IPS-18a (cell line): Measurements from ENCODE around the gene ANO6.

Source experiments
- H3K27ac ChIP-seq: one replicate; pipeline ENCODE4 v1.5.1; 2013; ENCODE audit warnings: low read length
- H3K27me3 ChIP-seq: one replicate; pipeline ENCODE4 v1.6.1; 2013; ENCODE audit warnings: mild to moderate bottlenecking, low read length; ENCODE audit not compliant: control insufficient read depth, insufficient read depth
- H3K36me3 ChIP-seq: one replicate; pipeline ENCODE4 v1.6.1; 2013; ENCODE audit warnings: low read depth, low read length; ENCODE audit not compliant: control insufficient read depth
- H3K4me1 ChIP-seq: one replicate; pipeline ENCODE4 v1.6.1; 2013; ENCODE audit warnings: low read depth, low read length; ENCODE audit not compliant: control insufficient read depth
- H3K4me3 ChIP-seq: one replicate; pipeline ENCODE4 v1.5.1; 2013; ENCODE audit warnings: low read length
- H3K9ac ChIP-seq: one replicate; pipeline ENCODE4 v1.6.1; 2013; ENCODE audit warnings: mild to moderate bottlenecking, low read length, moderate library complexity
- H3K9me3 ChIP-seq: one replicate; pipeline ENCODE4 v1.6.1; 2013; ENCODE audit warnings: low read depth, low read length; ENCODE audit not compliant: control insufficient read depth

Gene ANO6

DNA sequence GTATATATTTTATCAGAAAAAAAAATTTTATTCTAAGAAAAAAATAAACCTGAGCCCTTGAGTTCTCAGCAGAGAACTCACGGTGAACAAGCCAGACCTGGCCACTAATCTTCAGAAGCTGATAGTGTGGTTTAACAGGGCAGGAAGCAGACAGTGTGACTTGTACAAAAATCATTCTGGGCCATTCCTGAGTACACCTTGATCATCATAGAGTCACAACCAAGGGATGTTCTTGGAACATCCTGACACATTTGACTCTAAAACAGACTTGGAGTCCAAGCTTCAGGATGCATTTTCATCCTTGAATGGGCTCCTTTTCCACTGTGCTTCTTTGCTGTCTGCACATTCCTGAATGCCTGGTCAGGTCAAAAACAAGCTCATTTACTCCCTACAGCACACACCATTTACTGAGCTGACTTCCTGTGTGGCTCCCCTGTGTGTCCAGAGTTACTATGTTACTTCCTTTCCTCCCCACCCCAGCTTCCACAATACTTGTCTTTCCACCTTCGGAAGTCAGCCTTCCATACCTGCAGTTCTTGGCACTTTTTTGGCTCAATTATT lies 112.0 kb downstream of the ANO6 start:
- Histone ChIP-seq H3K27ac (no peak overlapping the region), H3K36me3 (peaks cover 3% of the 10 kb centered on the region), H3K4me1 (no peaks in the 10 kb centered on the region), H3K9me3 (no peaks in the 10 kb centered on the region), H3K9ac (no peak overlapping the region), H3K27me3 (no peaks in the 10 kb centered on the region), H3K4me3 (no peak overlapping the region)

GRCh38 chr12:45329238-45329637 lies 113.3 kb downstream of the ANO6 start:
- no peak overlapping the region for H3K27ac ChIP-seq
- H3K27me3 ChIP-seq = no peaks in the 10 kb centered on the region
- H3K4me1 ChIP-seq = no peaks in the 10 kb centered on the region
- H3K9ac ChIP-seq = no peak overlapping the region
- H3K9me3 ChIP-seq = no peaks in the 10 kb centered on the region
- no peak overlapping the region for H3K4me3 ChIP-seq
- H3K36me3 ChIP-seq = peaks cover 3% of the 10 kb centered on the region

GRCh38 chr12:45329702-45330101 lies 113.8 kb downstream of the ANO6 start:
- Histone ChIP-seq H3K4me3 (no peak overlapping the region), H3K36me3 (peaks cover 3% of the 10 kb centered on the region), H3K9me3 (no peaks in the 10 kb centered on the region), H3K9ac (no peak overlapping the region), H3K27ac (no peak overlapping the region), H3K27me3 (no peaks in the 10 kb centered on the region), H3K4me1 (no peaks in the 10 kb centered on the region)

- Histone ChIP-seq H3K4me3 (no peak overlapping the region), H3K27ac (no peak overlapping the region), H3K9me3 (no peaks in the 10 kb centered on the region), H3K36me3 (peaks cover 3% of the 10 kb centered on the region), H3K4me1 (no peaks in the 10 kb centered on the region), H3K27me3 (no peaks in the 10 kb centered on the region), H3K9ac (no peak overlapping the region)
These were observed 115.7 kb downstream of the ANO6 start for GRCh38 chr12:45331552-45331951.

- Histone ChIP-seq H3K4me1 (peaks cover 5% of the 10 kb centered on the region), H3K4me3 (no peak overlapping the region), H3K27me3 (no peaks in the 10 kb centered on the region), H3K36me3 (peaks cover 3% of the 10 kb centered on the region), H3K9ac (no peak overlapping the region), H3K9me3 (no peaks in the 10 kb centered on the region), H3K27ac (no peak overlapping the region)
These were observed 118.5 kb downstream of the ANO6 start for GRCh38 chr12:45334396-45334795.

DNA sequence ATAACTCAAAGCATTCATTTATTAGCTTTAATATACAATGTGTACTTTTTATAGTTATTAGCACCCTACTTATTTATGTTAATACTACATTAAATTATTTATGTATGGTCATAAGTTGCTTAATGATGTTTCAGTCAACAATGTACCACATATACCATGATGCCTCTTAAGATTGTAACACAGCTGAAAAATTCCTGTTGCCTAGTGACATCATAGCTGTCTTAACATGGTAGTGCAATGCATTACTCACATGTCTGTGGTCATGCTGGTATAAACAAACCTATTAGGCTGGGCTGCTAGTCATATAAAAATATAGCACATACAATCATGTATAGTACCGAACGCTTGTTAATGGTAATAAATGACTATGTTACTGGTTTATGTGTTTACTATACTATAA lies 120.4 kb downstream of the ANO6 start:
- Histone ChIP-seq H3K9ac (no peak overlapping the region), H3K36me3 (peaks cover 3% of the 10 kb centered on the region), H3K4me3 (no peak overlapping the region)

GRCh38 chr12:45336762-45337596 lies 121.1 kb downstream of the ANO6 start:
- H3K27ac ChIP-seq = no peak overlapping the region
- peaks cover 5% of the 10 kb centered on the region for H3K4me1 ChIP-seq
- no peaks in the 10 kb centered on the region for H3K36me3 ChIP-seq
- H3K9me3 ChIP-seq = no peaks in the 10 kb centered on the region
- H3K4me3 ChIP-seq = no peak overlapping the region
- no peak overlapping the region for H3K9ac ChIP-seq
- H3K27me3 ChIP-seq = no peaks in the 10 kb centered on the region

More for the DNA sequence above, 120.4 kb downstream of the ANO6 start:
- Histone ChIP-seq H3K27me3 (no peaks in the 10 kb centered on the region), H3K4me1 (peaks cover 5% of the 10 kb centered on the region), H3K27ac (no peak overlapping the region), H3K9me3 (no peaks in the 10 kb centered on the region)

DNA sequence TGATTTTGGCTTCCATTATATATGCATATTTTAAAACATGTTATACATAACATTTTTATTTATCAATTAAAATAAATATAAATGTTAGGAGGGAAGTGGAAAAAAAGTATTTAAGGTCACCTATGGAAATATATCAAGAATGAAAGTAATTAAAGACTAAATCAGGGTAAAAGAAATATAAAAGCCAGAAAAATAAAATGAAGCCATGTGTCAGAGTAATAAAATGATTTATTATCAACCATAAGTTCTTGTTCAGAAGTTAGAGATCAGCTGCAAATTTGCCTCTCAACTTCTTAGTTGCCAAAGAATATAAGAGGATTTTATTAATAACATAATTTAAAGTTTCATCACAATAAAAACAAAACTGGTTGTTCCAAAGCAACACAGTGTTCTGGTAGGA lies 121.9 kb downstream of the ANO6 start:
- H3K27ac ChIP-seq = no peak overlapping the region
- H3K36me3 ChIP-seq = no peaks in the 10 kb centered on the region
- no peaks in the 10 kb centered on the region for H3K27me3 ChIP-seq
- no peak overlapping the region for H3K4me3 ChIP-seq
- H3K9me3 ChIP-seq = no peaks in the 10 kb centered on the region
- peaks cover 5% of the 10 kb centered on the region for H3K4me1 ChIP-seq
- no peak overlapping the region for H3K9ac ChIP-seq

- Histone ChIP-seq H3K27me3 (no peaks in the 10 kb centered on the region), H3K4me1 (peaks cover 5% of the 10 kb centered on the region), H3K27ac (no peak overlapping the region), H3K36me3 (no peaks in the 10 kb centered on the region), H3K4me3 (no peak overlapping the region), H3K9ac (no peak overlapping the region), H3K9me3 (no peaks in the 10 kb centered on the region)
These were observed 122.4 kb downstream of the ANO6 start for GRCh38 chr12:45338272-45338671.

DNA sequence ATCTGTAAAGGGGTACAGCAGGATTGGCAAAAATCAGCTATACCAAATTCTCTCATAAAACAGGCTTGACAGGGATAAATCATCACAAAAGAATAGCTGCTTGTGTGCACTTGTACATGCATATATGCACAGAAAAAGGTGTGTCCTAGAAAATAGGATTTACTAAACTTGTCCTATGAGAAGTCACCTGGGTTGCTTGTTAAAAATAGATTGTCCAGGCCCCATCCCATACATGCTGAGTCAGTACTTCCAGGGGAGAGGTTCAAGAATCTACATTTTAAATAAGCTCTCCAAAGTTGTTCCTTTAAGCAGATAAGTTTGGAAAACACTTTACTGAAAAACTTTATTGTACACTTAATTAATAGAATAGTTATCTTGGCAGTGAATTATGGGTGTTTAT lies 123.1 kb downstream of the ANO6 start:
- Histone ChIP-seq H3K4me3 (no peak overlapping the region), H3K36me3 (no peaks in the 10 kb centered on the region), H3K4me1 (peaks cover 5% of the 10 kb centered on the region), H3K27ac (no peak overlapping the region), H3K9me3 (no peaks in the 10 kb centered on the region), H3K9ac (no peak overlapping the region), H3K27me3 (no peaks in the 10 kb centered on the region)

- Histone ChIP-seq H3K36me3 (no peaks in the 10 kb centered on the region), H3K4me1 (peaks cover 5% of the 10 kb centered on the region), H3K9me3 (no peaks in the 10 kb centered on the region), H3K4me3 (no peak overlapping the region), H3K9ac (no peak overlapping the region), H3K27ac (no peak overlapping the region), H3K27me3 (no peaks in the 10 kb centered on the region)
These were observed 126.3 kb downstream of the ANO6 start for GRCh38 chr12:45342171-45342570.

GRCh38 chr12:45342848-45343247 lies 127.0 kb downstream of the ANO6 start:
- Histone ChIP-seq H3K27me3 (no peaks in the 10 kb centered on the region), H3K4me3 (no peak overlapping the region), H3K4me1 (peaks cover 5% of the 10 kb centered on the region), H3K9ac (no peak overlapping the region), H3K36me3 (no peaks in the 10 kb centered on the region), H3K9me3 (no peaks in the 10 kb centered on the region), H3K27ac (no peak overlapping the region)
